HAP-1 (cell line): ENCODE results near the gene SPACA9.

ENCODE experiments used
- DNase-seq, 2 experiments: peaks; one replicate each; pipeline ENCODE4 v3.0.0-alpha.2; 2016 to 2020; ENCODE audit warnings: low spot score in 2 of 2
- H3K27me3 ChIP-seq: fragments of 250-450 bp; sonication (Bioruptor Pico); 2 replicates; pipeline ENCODE4 v1.5.1; 2020; ENCODE audit warnings: low read depth, mild to moderate bottlenecking, moderate library complexity
- H3K36me3 ChIP-seq: fragments of 250-450 bp; sonication (Bioruptor Pico); replicated peaks from 2 replicates; pipeline ENCODE4 v1.5.1; 2020; ENCODE audit warnings: mild to moderate bottlenecking
- H3K4me1 ChIP-seq: fragments of 250-450 bp; sonication (Bioruptor Pico); 2 replicates; pipeline ENCODE4 v1.5.1; 2020; ENCODE audit warnings: mild to moderate bottlenecking
- H3K4me3 ChIP-seq: fragments of 250-450 bp; sonication (Bioruptor Pico); 2 replicates; pipeline ENCODE4 v1.5.1; 2020; ENCODE audit warnings: mild to moderate bottlenecking, moderate library complexity
- H3K9me3 ChIP-seq: fragments of 250-450 bp; sonication (Bioruptor Pico); 2 replicates; pipeline ENCODE4 v1.5.1; 2020; ENCODE audit warnings: mild to moderate bottlenecking, moderate library complexity
- in situ Hi-C: fragments of 300-500 bp; cut with MboI; formaldehyde crosslinking; loops from 3 replicates; pipeline ENCODE4 v1.14.3; 2020; ENCODE audit warnings: low sequenced_read_pairs, inconsistent platforms, mixed read lengths

SPACA9 gene

GRCh38 chr9:132888151-132888550 is 9.5 kb downstream of the SPACA9 start:
- Histone ChIP-seq H3K4me3 (no peak overlapping the region), H3K27me3 (no peaks in the 10 kb centered on the region), H3K9me3 (no peaks in the 10 kb centered on the region), H3K4me1 (no peaks in the 10 kb centered on the region), H3K36me3 (0 out of 2 replicates have a peak, but pooled peaks cover 2% of the 10 kb centered on the region)
- DNase-seq, result no peak
- in situ Hi-C loops, result no loop called here

GRCh38 chr9:132892400-132892799 is 13.7 kb downstream of the SPACA9 start:
- Histone ChIP-seq H3K27me3 (no peaks in the 10 kb centered on the region), H3K4me3 (no peak overlapping the region), H3K9me3 (no peaks in the 10 kb centered on the region), H3K4me1 (no peaks in the 10 kb centered on the region), H3K36me3 (peaks cover 18% of the 10 kb centered on the region)
- in situ Hi-C loops, result no loop called here
- DNase-seq, result no peak

DNA sequence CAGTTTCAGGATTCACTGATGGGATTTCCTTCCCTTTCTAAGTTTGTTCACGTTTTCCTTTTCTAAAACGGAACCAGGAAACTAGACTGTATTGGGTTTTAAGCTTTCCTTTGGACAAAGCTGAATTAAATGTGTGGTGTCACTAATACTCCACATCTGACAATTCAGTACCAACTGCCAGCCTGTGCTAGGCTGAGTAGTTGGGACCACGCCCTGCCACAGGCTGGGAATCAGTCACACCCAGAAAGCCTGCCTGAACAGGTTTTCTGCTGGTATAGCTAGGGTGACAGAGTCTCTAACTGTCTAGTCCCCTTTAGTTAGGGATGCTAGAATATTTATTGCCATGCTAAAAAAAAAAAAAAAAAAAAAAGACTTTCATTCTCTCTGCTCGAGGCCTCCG is 15.6 kb downstream of the SPACA9 start:
- Histone ChIP-seq H3K36me3 (peaks cover 28% of the 10 kb centered on the region), H3K27me3 (no peaks in the 10 kb centered on the region), H3K4me3 (no peak overlapping the region), H3K4me1 (no peaks in the 10 kb centered on the region), H3K9me3 (no peaks in the 10 kb centered on the region)
- in situ Hi-C loops, result no loop called here
- no peak for DNase-seq

DNA sequence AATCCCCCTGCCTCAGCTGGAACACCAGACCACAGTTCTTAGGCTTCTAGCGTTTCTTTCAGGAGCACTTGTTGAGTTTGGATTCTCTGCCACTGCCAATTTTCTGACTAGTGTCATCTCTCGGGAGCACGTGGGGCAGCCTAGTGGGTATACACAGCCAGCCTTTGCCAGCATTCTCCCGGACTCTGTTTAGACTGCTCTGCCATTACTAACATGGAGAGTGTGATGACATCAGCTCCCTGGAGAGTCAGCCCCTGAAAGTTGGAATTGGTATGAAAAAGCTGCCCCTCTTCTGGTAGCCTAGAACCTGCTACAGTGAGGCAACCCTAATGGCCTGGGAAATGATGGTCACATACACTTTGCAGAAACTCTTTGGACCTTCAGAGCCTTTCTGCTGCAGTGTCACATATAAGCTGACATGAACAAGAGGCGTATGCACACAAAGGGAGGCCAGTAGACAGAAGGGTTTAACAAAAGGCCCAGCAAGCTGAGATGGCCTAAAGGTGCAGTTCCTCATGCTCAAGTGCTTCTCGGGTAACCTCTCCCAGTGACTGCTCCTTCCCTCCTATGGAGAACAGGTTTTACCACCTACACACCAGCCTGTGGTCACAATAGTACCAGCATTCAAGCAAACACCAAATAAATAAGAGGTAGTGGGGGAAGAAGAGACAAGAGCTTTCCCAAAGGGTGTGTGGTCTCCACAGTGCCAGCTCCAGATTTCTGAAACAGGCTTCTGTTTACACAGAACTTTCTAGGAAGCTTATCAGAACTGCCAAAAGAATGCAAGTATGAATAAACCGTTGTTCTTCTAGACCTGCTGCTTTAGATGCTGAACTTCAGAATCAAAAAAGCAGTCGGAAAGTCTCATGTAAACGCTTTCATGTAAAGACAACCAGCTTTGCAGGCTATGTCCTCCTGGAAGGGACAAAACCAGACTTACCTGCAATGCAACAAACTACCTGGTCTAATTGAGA is 16.5 kb downstream of the SPACA9 start:
- no peaks in the 10 kb centered on the region for H3K4me1 ChIP-seq
- peaks cover 33% of the 10 kb centered on the region for H3K36me3 ChIP-seq
- in situ Hi-C loops, result no loop called here
- no peak overlapping the region for H3K4me3 ChIP-seq
- no peaks in the 10 kb centered on the region for H3K27me3 ChIP-seq
- no peak for DNase-seq
- no peaks in the 10 kb centered on the region for H3K9me3 ChIP-seq

- Histone ChIP-seq H3K4me1 (no peaks in the 10 kb centered on the region), H3K9me3 (no peaks in the 10 kb centered on the region), H3K27me3 (no peaks in the 10 kb centered on the region), H3K36me3 (peaks cover 44% of the 10 kb centered on the region), H3K4me3 (no peak overlapping the region)
- no peak for DNase-seq
- in situ Hi-C loops, result no loop called here
Observed at GRCh38 chr9:132896264-132896663, 17.6 kb downstream of the SPACA9 start.

DNA sequence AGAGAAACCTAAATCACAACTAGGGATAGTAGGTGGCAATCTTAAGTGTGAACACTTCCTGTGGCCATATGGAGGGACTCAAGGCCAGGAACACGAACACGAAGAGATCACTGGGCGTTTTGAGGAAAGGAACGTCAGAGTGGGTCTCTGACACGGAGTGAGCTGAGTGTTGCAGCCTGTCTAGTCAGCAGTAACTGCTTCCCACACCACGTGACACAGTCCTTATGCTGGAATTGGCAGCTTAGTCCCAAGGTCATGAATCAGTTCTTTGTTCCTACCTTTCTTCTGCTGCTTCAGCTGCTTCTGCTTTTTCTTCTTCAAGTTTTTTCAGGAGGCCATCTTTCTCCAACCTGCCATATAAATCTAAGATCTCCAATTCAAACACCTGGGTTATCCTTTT is 18.2 kb downstream of the SPACA9 start:
- Histone ChIP-seq H3K36me3 (peaks cover 47% of the 10 kb centered on the region), H3K9me3 (no peaks in the 10 kb centered on the region), H3K4me1 (no peaks in the 10 kb centered on the region), H3K27me3 (no peaks in the 10 kb centered on the region), H3K4me3 (no peak overlapping the region)
- in situ Hi-C loops, result no loop called here
- no peak for DNase-seq

GRCh38 chr9:132898051-132898450 is 19.4 kb downstream of the SPACA9 start:
- no peaks in the 10 kb centered on the region for H3K27me3 ChIP-seq
- peaks cover 49% of the 10 kb centered on the region for H3K36me3 ChIP-seq
- no peaks in the 10 kb centered on the region for H3K9me3 ChIP-seq
- no peak overlapping the region for H3K4me3 ChIP-seq
- no peaks in the 10 kb centered on the region for H3K4me1 ChIP-seq
- DNase-seq, result no peak
- in situ Hi-C loops, result no loop called here

DNA sequence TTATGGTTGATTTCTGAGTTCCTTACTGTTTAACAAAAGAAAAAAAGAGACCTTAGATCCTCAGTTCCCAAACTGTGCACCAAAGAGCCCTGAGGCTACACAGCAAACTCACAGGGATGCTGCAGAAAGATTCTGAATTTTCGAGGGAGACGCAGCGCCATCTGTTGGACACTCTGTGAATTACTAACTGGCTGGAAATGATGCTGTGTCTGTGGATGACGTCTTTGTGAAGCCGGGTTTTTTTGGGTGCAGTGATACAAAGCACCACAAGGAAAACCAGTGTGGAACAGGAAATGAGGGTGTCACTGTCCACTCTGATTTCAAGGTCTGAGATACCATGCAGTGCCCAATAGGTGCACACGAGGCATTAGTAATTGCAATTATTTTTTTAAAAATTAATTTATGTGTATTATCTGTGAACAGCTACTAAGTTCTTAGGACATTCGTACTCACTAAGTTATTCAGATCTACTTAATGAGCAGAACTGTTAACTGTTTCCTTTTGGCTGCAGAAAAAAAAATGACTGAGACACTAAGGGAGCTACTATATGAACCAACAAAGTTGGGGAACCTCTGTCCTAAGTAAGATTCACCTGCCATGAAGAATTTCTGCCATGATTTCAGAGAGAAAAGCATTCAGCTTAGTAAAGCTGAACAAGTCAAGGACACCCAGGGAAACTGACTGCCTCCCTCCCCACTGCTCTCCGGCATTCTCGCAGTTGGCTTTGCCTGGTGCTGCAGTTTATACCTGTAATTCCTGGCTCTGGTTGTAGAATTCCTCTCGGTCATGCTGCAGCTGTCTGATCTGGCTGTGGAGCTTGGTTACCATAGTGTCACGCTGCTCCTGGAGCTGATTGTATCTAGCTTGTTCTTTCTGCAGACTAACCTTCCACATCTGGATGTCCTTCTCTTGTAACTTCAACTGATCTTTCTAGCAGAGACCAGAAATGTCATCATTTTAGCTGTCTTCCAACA is 23.4 kb downstream of the SPACA9 start:
- Histone ChIP-seq H3K4me1 (no peaks in the 10 kb centered on the region), H3K4me3 (no peak overlapping the region), H3K9me3 (no peaks in the 10 kb centered on the region), H3K36me3 (peaks cover 37% of the 10 kb centered on the region), H3K27me3 (no peaks in the 10 kb centered on the region)
- peak; percentile 47 to 80 for DNase-seq
- in situ Hi-C loops, result no loop called here

GRCh38 chr9:132903574-132904492 is 25.1 kb downstream of the SPACA9 start:
- in situ Hi-C loops, result no loop called here
- no peaks in the 10 kb centered on the region for H3K4me1 ChIP-seq
- H3K27me3 ChIP-seq, result no peaks in the 10 kb centered on the region
- H3K9me3 ChIP-seq, result no peaks in the 10 kb centered on the region
- DNase-seq, result no peak
- peaks cover 30% of the 10 kb centered on the region for H3K36me3 ChIP-seq
- H3K4me3 ChIP-seq, result no peak overlapping the region

DNA sequence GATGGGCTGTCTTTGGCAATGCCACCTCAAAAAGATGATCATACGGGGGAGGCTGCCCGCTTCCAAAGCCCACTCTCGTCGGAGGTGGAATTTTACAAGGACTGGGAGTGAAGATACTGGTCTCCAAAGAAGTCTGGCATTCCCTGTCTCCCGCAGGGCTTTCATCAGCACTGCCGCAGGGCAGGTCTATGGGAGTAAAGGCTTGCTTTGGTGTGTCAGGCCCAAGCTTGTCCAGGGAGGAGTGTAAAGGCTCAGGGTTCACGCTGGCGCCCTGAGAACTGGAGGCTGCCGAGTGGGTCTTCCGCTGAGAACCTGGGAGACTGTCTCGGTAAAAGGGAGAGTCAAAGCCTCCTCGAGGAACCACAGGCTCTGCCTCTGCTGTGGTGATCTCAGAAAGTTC is 27.0 kb downstream of the SPACA9 start:
- no peaks in the 10 kb centered on the region for H3K27me3 ChIP-seq
- DNase-seq, result no peak
- in situ Hi-C loops, result no loop called here
- no peak overlapping the region for H3K4me3 ChIP-seq
- no peaks in the 10 kb centered on the region for H3K4me1 ChIP-seq
- H3K9me3 ChIP-seq, result no peaks in the 10 kb centered on the region
- peaks cover 28% of the 10 kb centered on the region for H3K36me3 ChIP-seq

DNA sequence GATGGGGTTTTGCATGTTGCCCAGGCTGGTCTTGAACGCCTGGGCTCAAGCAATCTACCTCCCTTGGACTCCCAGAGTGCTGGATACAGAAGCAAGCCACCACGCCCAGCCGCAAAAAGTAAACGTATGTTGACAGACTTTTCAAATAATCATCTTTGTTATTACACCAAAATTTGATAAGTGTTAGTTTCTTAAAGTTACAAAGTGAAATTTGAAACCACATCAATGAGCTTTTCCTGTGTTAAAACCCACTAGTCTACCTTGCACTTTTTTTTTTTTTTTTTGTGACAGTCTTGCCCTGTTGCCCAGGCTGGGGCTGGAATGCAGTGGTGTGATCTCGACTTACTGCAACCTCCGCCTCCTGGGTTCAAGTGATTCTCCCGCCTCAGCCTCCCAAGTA is 29.9 kb downstream of the SPACA9 start:
- no peaks in the 10 kb centered on the region for H3K4me1 ChIP-seq
- H3K4me3 ChIP-seq, result no peak overlapping the region
- H3K9me3 ChIP-seq, result no peaks in the 10 kb centered on the region
- H3K36me3 ChIP-seq, result peaks cover 25% of the 10 kb centered on the region
- DNase-seq, result no peak
- in situ Hi-C loops, result no loop called here
- no peaks in the 10 kb centered on the region for H3K27me3 ChIP-seq

DNA sequence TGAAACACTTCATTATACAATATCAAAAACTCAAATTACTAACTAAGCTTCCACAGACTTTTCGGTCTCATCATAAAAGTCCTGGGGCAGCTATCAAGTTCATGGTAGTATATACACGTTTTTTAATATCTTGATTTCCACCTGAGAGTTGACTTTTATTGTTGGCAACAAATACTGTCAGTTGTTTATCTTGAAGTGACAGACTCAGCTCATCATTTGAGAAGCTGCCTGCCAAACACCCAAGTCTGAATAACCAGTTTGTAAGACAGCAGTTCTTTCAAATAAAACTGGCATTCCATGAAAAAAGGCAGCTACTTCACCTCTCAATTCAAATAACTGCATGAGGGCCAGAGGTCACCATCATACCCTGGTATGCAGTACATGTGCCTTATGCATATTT is 30.6 kb downstream of the SPACA9 start:
- Histone ChIP-seq H3K4me3 (no peak overlapping the region), H3K27me3 (no peaks in the 10 kb centered on the region), H3K9me3 (no peaks in the 10 kb centered on the region), H3K36me3 (peaks cover 25% of the 10 kb centered on the region), H3K4me1 (no peaks in the 10 kb centered on the region)
- no peak for DNase-seq
- in situ Hi-C loops, result no loop called here

DNA sequence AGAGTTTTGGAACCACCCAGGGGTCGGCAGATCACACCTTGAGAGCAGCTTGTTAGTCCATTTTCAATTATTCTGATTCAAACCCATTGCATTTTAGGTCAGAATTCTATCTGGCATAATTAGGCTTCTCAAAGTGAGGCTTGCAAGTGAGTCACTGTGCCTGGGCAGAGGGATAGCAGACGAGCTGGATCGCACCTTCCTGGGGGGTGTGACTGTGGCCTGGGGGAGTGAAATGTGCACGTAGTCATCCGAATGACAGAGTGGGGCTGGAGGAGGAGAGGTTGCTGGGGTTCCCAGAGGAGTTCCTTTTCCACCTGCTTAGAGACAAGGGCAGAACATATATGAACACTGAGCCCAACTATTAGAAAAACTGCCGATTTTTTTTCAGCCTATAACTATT is 31.7 kb downstream of the SPACA9 start:
- no peaks in the 10 kb centered on the region for H3K4me1 ChIP-seq
- no peaks in the 10 kb centered on the region for H3K27me3 ChIP-seq
- no peak for DNase-seq
- no peaks in the 10 kb centered on the region for H3K9me3 ChIP-seq
- no peak overlapping the region for H3K4me3 ChIP-seq
- in situ Hi-C loops, result no loop called here
- peaks cover 25% of the 10 kb centered on the region for H3K36me3 ChIP-seq
